ENCODE measurements around the gene PLEKHA7.

The PLEKHA7 gene

GRCh38 chr11:16789560-16790485 is 224.4 kb downstream of the PLEKHA7 start:
- no peak for DNase-seq (ENCODE audit: low spot score)

GRCh38 chr11:16789063-16789420 is 225.2 kb downstream of the PLEKHA7 start:
- no peak for DNase-seq (ENCODE audit: low spot score)

- peak; percentile 85 for DNase-seq (ENCODE audit: low spot score)
Observed at GRCh38 chr11:16788141-16789062, 225.8 kb downstream of the PLEKHA7 start.

- DNase-seq (ENCODE audit: low spot score): no peak
Observed at GRCh38 chr11:16787035-16787742, 227.0 kb downstream of the PLEKHA7 start.

- DNase-seq (ENCODE audit: low spot score): no peak
Observed at GRCh38 chr11:16786131-16786530, 228.1 kb downstream of the PLEKHA7 start.

GRCh38 chr11:16785520-16786128 is 228.6 kb downstream of the PLEKHA7 start:
- peak; percentile 80 for DNase-seq (ENCODE audit: low spot score)

GRCh38 chr11:16784666-16785065 is 229.5 kb downstream of the PLEKHA7 start:
- DNase-seq (ENCODE audit: low spot score): no peak

- DNase-seq (ENCODE audit: low spot score): no peak
Observed at GRCh38 chr11:16784097-16784496, 230.1 kb downstream of the PLEKHA7 start.

- no peak for DNase-seq (ENCODE audit: low spot score)
Observed at GRCh38 chr11:16783321-16783801, 230.9 kb downstream of the PLEKHA7 start.

- no peak for DNase-seq (ENCODE audit: low spot score)
Observed at GRCh38 chr11:16781936-16782919, 232.0 kb downstream of the PLEKHA7 start.

- no peak for DNase-seq (ENCODE audit: low spot score)
Observed at GRCh38 chr11:16780698-16781550, 233.3 kb downstream of the PLEKHA7 start.

GRCh38 chr11:16780146-16780545 is 234.1 kb downstream of the PLEKHA7 start:
- no peak for DNase-seq (ENCODE audit: low spot score)

- no peak for DNase-seq (ENCODE audit: low spot score)
Observed at GRCh38 chr11:16779436-16779835, 234.8 kb downstream of the PLEKHA7 start.

GRCh38 chr11:16778876-16779275 is 235.3 kb downstream of the PLEKHA7 start:
- DNase-seq (ENCODE audit: low spot score): no peak

- DNase-seq (ENCODE audit: low spot score): no peak
Observed at GRCh38 chr11:16778286-16778685, 235.9 kb downstream of the PLEKHA7 start.

GRCh38 chr11:16777613-16777975 is 236.6 kb downstream of the PLEKHA7 start:
- DNase-seq (ENCODE audit: low spot score): no peak

GRCh38 chr11:16776711-16777612 is 237.3 kb downstream of the PLEKHA7 start:
- no peak for DNase-seq (ENCODE audit: low spot score)

- DNase-seq (ENCODE audit: low spot score): no peak
Observed at GRCh38 chr11:16775614-16776283, 238.5 kb downstream of the PLEKHA7 start.

Measured in D341Med (cell line).